Measurements from ENCODE around the gene ERMARD.

The ERMARD gene

DNA sequence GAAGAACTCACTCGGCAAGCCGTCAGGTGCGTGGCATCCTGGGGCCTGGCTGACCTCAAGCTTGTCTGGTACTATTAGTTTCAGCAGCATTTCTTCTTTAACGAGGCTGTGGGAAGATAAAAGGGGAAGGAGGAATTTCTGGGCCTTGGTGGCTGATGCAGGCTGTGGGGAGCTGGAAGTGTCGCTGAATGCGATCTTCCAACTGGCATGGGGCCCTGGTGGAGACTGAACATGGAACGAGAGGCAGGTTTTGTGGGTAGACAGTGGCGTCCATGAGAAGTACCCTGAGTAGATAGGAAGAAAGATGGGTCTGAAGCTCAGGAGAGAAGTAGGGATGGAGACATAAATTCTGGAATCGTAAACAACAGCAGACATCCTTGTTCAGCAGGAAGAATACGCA, 23.9 kb downstream of the ERMARD start:
- TF ChIP-seq, protein P1, sequence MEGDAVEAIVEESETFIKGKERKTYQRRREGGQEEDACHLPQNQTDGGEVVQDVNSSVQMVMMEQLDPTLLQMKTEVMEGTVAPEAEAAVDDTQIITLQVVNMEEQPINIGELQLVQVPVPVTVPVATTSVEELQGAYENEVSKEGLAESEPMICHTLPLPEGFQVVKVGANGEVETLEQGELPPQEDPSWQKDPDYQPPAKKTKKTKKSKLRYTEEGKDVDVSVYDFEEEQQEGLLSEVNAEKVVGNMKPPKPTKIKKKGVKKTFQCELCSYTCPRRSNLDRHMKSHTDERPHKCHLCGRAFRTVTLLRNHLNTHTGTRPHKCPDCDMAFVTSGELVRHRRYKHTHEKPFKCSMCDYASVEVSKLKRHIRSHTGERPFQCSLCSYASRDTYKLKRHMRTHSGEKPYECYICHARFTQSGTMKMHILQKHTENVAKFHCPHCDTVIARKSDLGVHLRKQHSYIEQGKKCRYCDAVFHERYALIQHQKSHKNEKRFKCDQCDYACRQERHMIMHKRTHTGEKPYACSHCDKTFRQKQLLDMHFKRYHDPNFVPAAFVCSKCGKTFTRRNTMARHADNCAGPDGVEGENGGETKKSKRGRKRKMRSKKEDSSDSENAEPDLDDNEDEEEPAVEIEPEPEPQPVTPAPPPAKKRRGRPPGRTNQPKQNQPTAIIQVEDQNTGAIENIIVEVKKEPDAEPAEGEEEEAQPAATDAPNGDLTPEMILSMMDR (IDR thresholded peaks at IDR 0.05; ENCODE audit: insufficient read depth, low read depth, low read length, missing control alignments) = no peak
- DNase-seq (ENCODE audit: low read depth) = no peak
- H3K4me3 ChIP-seq (ENCODE audit: low read length) = no peak overlapping the region

DNA sequence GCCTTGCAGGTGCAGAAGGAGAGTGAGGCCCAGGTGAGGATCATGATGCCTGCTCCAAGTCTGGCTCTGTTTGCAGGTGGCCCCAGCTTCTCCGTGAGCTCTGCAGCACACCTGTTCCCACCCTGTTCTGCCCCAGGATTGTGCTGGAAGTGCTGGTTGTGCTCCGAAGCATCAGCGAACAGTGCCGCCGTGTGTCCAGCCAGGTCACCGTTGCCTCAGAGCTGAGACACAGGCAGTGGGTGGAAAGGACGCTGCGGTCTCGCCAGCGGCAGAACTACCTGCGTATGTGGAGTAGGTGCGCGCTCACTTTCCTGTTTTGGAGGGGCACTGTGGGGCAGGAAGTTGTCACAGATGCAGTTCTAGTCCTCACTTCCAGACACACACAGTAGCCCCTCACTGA, 25.0 kb downstream of the ERMARD start:
- TF ChIP-seq, protein P1 (IDR thresholded peaks at IDR 0.05; ENCODE audit: insufficient read depth, low read depth, low read length, missing control alignments) = no peak
- DNase-seq (ENCODE audit: low read depth) = no peak
- H3K4me3 ChIP-seq (ENCODE audit: low read length) = no peak overlapping the region

DNA sequence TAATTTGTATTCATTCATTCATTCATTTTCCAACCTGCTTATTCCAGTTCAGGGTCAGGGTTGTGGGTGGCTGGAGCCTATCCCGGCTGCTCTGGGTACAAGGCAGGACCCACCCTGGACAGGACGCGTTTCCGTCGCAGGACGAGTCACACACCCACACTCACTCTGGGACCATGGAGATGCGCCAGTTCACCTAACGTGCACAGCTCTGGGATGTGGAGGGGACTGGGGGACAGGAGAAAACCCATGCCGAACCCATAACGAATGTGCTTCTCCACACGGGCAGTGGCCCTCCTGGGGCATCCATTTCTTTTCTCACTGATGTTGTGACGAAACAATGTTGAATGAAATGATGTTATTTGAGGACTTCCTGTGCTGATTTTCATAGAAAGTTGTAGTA, 26.5 kb downstream of the ERMARD start:
- TF ChIP-seq, protein P1 (IDR thresholded peaks at IDR 0.05; ENCODE audit: insufficient read depth, low read depth, low read length, missing control alignments) = no peak
- no peak overlapping the region for H3K4me3 ChIP-seq (ENCODE audit: low read length)
- DNase-seq (ENCODE audit: low read depth) = no peak

DNA sequence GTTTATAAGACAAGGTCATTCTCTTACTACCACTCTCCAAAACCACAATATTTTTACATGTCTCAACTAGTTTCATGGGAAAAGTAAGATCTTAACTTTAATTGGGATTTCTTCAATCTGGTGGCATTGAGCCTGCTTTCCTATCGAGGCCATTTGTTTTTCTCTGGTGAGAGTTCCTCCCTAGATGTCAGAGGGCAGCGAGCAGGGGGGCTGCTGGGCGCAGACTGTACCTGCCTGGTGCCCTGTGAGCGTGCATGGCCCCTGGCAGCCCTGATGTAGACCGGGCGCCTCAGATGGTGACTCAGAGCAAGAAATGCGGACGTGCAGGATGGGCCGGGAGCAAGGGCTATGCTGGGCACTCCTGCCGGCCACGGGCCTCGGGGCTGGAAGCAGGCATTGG, 27.2 kb downstream of the ERMARD start:
- peak; percentile 81 for DNase-seq (ENCODE audit: low read depth)
- H3K4me3 ChIP-seq (ENCODE audit: low read length) = no peak overlapping the region
- TF ChIP-seq, protein P1 (IDR thresholded peaks at IDR 0.05; ENCODE audit: insufficient read depth, low read depth, low read length, missing control alignments) = no peak

DNA sequence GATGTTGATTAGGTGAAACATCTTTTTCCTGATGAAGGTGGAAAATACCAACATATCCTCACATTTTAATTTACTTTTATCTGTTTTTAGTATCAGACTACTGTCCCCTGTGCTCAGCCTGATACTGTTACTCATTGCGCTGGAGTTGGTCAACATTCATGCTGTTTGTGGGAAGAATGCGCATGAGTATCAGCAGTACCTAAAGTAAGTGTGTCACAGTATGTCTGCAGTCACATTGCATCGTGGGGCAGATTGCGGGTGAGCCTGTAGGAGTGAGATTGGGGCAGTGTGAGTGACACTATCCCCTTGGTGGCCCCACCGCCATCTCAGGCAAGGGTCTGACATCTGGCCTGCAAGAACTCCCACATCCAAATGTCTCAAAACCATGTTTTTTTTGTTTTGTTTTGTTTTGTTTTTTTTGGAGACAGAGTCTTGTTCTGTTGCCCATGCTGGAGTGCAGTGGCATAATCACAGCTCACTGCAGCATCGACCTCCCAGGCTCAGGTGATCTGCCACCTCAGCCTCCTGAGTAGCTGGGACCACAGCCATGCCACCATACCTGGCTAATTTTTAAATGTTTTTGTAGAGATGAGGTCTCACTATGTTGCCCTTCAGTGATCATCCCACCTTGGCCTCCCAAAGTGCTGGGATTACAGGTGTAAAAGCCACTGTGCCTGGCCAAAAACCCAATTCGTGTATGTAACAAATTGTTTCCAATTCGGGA, 27.8 kb downstream of the ERMARD start:
- no peak overlapping the region for H3K4me3 ChIP-seq (ENCODE audit: low read length)
- peak; percentile 41 for DNase-seq (ENCODE audit: low read depth)
- TF ChIP-seq, protein P1 (IDR thresholded peaks at IDR 0.05; ENCODE audit: insufficient read depth, low read depth, low read length, missing control alignments) = no peak

DNA sequence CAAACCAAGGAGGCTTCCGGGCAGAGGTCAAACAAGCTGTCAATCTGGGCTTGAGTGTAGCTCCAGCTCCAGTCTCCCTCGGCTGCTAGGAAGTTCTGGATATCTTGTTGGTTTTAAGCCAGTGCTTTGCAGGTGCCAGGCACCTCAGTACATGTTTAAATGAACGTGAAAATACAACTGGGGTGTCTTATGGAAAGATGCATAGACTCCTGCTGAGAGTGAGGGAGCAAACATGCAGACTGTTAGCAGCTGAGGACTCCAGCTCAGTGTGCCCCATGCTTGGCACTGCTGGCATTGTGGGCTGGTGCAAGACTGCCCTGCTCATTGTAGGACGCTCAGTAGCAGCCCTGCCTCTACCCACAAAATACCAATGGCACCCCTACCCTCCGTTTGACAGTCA, 28.5 kb downstream of the ERMARD start:
- TF ChIP-seq, protein P1 (IDR thresholded peaks at IDR 0.05; ENCODE audit: insufficient read depth, low read depth, low read length, missing control alignments) = no peak
- no peak for DNase-seq (ENCODE audit: low read depth)
- no peak overlapping the region for H3K4me3 ChIP-seq (ENCODE audit: low read length)

DNA sequence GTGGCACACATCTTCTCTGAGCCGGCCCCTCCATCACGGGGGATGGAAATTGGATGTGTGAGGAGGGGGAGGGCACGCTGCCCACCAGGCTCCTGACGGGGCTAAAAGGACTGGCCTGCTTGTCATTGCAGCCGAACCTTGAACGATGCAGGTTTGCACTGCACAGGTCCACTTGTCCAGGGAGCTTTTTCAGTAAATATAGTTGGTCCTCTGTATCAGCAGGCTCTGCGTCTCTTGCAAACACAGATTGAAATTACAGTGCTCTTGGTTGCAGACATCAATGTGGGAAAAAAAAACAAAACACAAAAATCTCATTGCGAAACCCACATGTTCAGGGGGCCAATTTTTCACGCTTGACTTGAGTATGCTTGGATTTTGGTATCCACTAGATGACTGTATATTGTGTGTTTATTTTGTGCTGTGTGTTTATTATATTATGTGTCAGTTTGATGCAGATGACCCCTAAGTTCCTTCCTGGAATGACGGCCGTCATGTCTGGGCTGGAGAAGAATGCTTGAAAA, 29.2 kb downstream of the ERMARD start:
- peak; percentile 69 for DNase-seq (ENCODE audit: low read depth)
- no peak overlapping the region for H3K4me3 ChIP-seq (ENCODE audit: low read length)
- TF ChIP-seq, protein P1 (IDR thresholded peaks at IDR 0.05; ENCODE audit: insufficient read depth, low read depth, low read length, missing control alignments) = no peak
